HEK293T (cell line): ENCODE measurements around the gene CSF2.

Experiments
- BHLHE40 ChIP-seq: fragments of 450-650 bp; IDR thresholded peaks from 2 replicates; pipeline ENCODE4 v1.6.1; 2016; ENCODE audit warnings: mild to moderate bottlenecking, moderate library complexity, borderline replicate concordance
- ELF4 ChIP-seq: fragments of 450-650 bp; IDR thresholded peaks from 2 replicates; pipeline ENCODE4 v1.6.1; 2017; ENCODE audit warnings: antibody characterized with exemption
- FOXK2 ChIP-seq: fragments of 450-650 bp; IDR thresholded peaks from 2 replicates; pipeline ENCODE4 v1.6.1; 2016; ENCODE audit warnings: mild to moderate bottlenecking
- FOXM1 ChIP-seq: fragments of 450-650 bp; IDR thresholded peaks from 2 replicates; pipeline ENCODE4 v1.6.1; 2017; ENCODE audit warnings: mild to moderate bottlenecking, borderline replicate concordance
- HDGF ChIP-seq: fragments of 450-650 bp; IDR thresholded peaks from 2 replicates; pipeline ENCODE4 v1.6.1; 2017; ENCODE audit warnings: antibody characterized with exemption, borderline replicate concordance
- SP1 ChIP-seq: fragments of 450-650 bp; IDR thresholded peaks from 2 replicates; pipeline ENCODE4 v1.6.1; 2017
- SUZ12 ChIP-seq: fragments of 450-650 bp; IDR thresholded peaks from 2 replicates; pipeline ENCODE4 v1.6.1; 2016; ENCODE audit warnings: mild to moderate bottlenecking
- TF ChIP-seq, protein P1 (sequence below): fragments of 450-650 bp; IDR thresholded peaks from 2 replicates; pipeline ENCODE4 v1.6.1; 2016

GRCh38 chr5:132099905-132100304 lies 26.3 kb downstream of the CSF2 start:
- no peak for TF ChIP-seq SUZ12
- no peak for TF ChIP-seq HDGF
- TF ChIP-seq FOXM1, result no peak
- TF ChIP-seq SP1, result no peak
- no peak for TF ChIP-seq BHLHE40
- TF ChIP-seq, protein P1, sequence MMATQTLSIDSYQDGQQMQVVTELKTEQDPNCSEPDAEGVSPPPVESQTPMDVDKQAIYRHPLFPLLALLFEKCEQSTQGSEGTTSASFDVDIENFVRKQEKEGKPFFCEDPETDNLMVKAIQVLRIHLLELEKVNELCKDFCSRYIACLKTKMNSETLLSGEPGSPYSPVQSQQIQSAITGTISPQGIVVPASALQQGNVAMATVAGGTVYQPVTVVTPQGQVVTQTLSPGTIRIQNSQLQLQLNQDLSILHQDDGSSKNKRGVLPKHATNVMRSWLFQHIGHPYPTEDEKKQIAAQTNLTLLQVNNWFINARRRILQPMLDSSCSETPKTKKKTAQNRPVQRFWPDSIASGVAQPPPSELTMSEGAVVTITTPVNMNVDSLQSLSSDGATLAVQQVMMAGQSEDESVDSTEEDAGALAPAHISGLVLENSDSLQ, result no peak
- TF ChIP-seq ELF4, result no peak
- no peak for TF ChIP-seq FOXK2
